Gastrocnemius medialis (tissue), 4 donors: Measurements from ENCODE around the gene RASL11B. TPM values are rescaled to one million over a fixed set of nuclear protein-coding genes. Genes with fewer than 3 reads are reported as not detected.

Source experiments
- ATAC-seq, 2 donors: fragments of 150-250 bp; one replicate each; pipeline ENCODE4 v1.9.1; 2016
- DNase-seq, 2 donors: peaks; one replicate each; pipeline ENCODE4 v3.0.0-alpha.2; 2019
- H3K27ac ChIP-seq, 4 donors: fragments of 200-600 bp; sonication (generic); 1 replicate in 1 of 4; 2 replicates in 3 of 4; pipeline ENCODE4 v1.5.1; 2016 to 2018; ENCODE audit warnings: mild to moderate bottlenecking in 2 of 4, moderate library complexity in 1 of 4
- H3K27me3 ChIP-seq, 3 donors: fragments of 200-600 bp; sonication (generic) in 2 of 3; 1 replicate in 1 of 3; 2 replicates in 2 of 3; pipeline versions ENCODE4 v1.5.1 to v1.6.0; 2016 to 2019; ENCODE audit warnings: mild to moderate bottlenecking in 1 of 3, moderate library complexity in 1 of 3
- H3K36me3 ChIP-seq, 2 donors: fragments of 200-600 bp; sonication (generic) in 1 of 2; one replicate each; pipeline ENCODE4 v1.5.1; 2017 to 2018
- H3K4me1 ChIP-seq, 2 donors: fragments of 200-600 bp; sonication (generic) in 1 of 2; one replicate each; pipeline ENCODE4 v1.5.1; 2016 to 2017; ENCODE audit warnings: mild to moderate bottlenecking in 2 of 2
- H3K4me3 ChIP-seq, 4 donors: fragments of 200-600 bp; sonication (generic) in 3 of 4; 1 replicate in 1 of 4; 2 replicates in 3 of 4; pipeline ENCODE4 v1.5.1; 2016 to 2019; ENCODE audit warnings: mild to moderate bottlenecking in 2 of 4
- H3K9me3 ChIP-seq, 3 donors: fragments of 200-600 bp; sonication (generic) in 2 of 3; 1 replicate in 1 of 3; 2 replicates in 2 of 3; pipeline ENCODE4 v1.5.1; 2016 to 2019
- CTCF ChIP-seq, 5 experiments: fragments of 450-650 bp in 3 of 5; fragments of 200-600 bp in 2 of 5; sonication (generic) in 2 of 5; IDR thresholded peaks in 4 of 5; conservative IDR thresholded peaks in 1 of 5; 1 replicate in 4 of 5; 2 replicates in 1 of 5; pipeline ENCODE4 v1.5.1; 2016 to 2019; ENCODE audit warnings: antibody characterized with exemption in 5 of 5, mild to moderate bottlenecking in 3 of 5, moderate library complexity in 3 of 5
- POLR2A ChIP-seq, 2 donors: fragments of 450-650 bp; IDR thresholded peaks; one replicate each; pipeline ENCODE4 v1.6.1; 2017; ENCODE audit warnings: antibody characterized with exemption in 2 of 2, mild to moderate bottlenecking in 2 of 2, moderate library complexity in 2 of 2
- in situ Hi-C, 4 donors: fragments of 200-750 bp; cut with MboI; loops; one replicate each; pipeline versions ENCODE4 v1.15.0 to v1.8.0; 2017; ENCODE audit warnings: low sequenced_read_pairs in 4 of 4
- intact Hi-C: fragments of 100-400 bp; cut with DNase I; formaldehyde crosslinking; loops from one replicate; pipeline ENCODE4 v1.15.1; 2023; ENCODE audit warnings: low total_unique reads
- total RNA-seq, 4 donors: library from RNA; depleted of rRNA; stranded (reverse); fragments of >200 nt; gene quantifications; one replicate each; pipeline versions ENCODE4 v1.1.0 to v1.2.3, GENCODE V29; 2016

RASL11B gene
- total RNA-seq, 4 donors from 2014 or later: 0.18 TPM; not detected in 3

GRCh38 chr4:52866734-52867133, 4.6 kb downstream of the RASL11B start:
- in situ Hi-C loops (loop anchor here in 1 of 4 donors (25.0 kb wide), 1 partner anchor 521 kb away; the partner anchor contains the start of gene FIP1L1), intact Hi-C loops (no loop called here)
- Histone ChIP-seq H3K9me3 (no peaks in the 10 kb centered on the region), H3K4me1 (peaks cover 26 to 30% of the 10 kb centered on the region in 2 donors), H3K27ac (no peak overlapping the region), H3K4me3 (no peak overlapping the region), H3K36me3 (no peaks in the 10 kb centered on the region), H3K27me3 (no peaks in the 10 kb centered on the region)
- no peak for DNase-seq
- no peak for ATAC-seq
- no peak for TF ChIP-seq POLR2A (IDR thresholded peaks at IDR 0.05)
- TF ChIP-seq CTCF (IDR thresholded peaks at IDR 0.05 in 4 of 5, conservative IDR thresholded peaks at IDR 0.05 in 1 of 5): no peak

GRCh38 chr4:52867163-52867562, 5.0 kb downstream of the RASL11B start:
- Histone ChIP-seq H3K4me3 (no peak overlapping the region), H3K4me1 (peaks cover 25 to 30% of the 10 kb centered on the region in 2 donors), H3K9me3 (no peaks in the 10 kb centered on the region), H3K27ac (no peak overlapping the region), H3K27me3 (no peaks in the 10 kb centered on the region), H3K36me3 (no peaks in the 10 kb centered on the region)
- intact Hi-C loops: no loop called here
- TF ChIP-seq CTCF (IDR thresholded peaks at IDR 0.05 in 4 of 5, conservative IDR thresholded peaks at IDR 0.05 in 1 of 5) (no peak), POLR2A (IDR thresholded peaks at IDR 0.05) (no peak)
- DNase-seq (no peak), ATAC-seq (no peak)
- in situ Hi-C loops: loop anchor here in 1 of 4 donors (25.0 kb wide), 1 partner anchor 520 kb away; the partner anchor contains the start of gene FIP1L1

GRCh38 chr4:52868133-52868532, 6.0 kb downstream of the RASL11B start:
- no peak for TF ChIP-seq CTCF (IDR thresholded peaks at IDR 0.05 in 4 of 5, conservative IDR thresholded peaks at IDR 0.05 in 1 of 5)
- TF ChIP-seq POLR2A (IDR thresholded peaks at IDR 0.05): no peak
- peak in 1 of 2 donors; percentile 22 for DNase-seq
- H3K4me3 ChIP-seq: no peak overlapping the region
- H3K36me3 ChIP-seq: no peaks in the 10 kb centered on the region
- peaks cover 20 to 26% of the 10 kb centered on the region in 2 donors for H3K4me1 ChIP-seq
- in situ Hi-C loops: loop anchor here in 1 of 4 donors (25.0 kb wide), 1 partner anchor 519 kb away; the partner anchor contains the start of gene FIP1L1
- no peaks in the 10 kb centered on the region for H3K27me3 ChIP-seq
- intact Hi-C loops: no loop called here
- H3K9me3 ChIP-seq: no peaks in the 10 kb centered on the region
- ATAC-seq: peak; percentile 58 to 64
- H3K27ac ChIP-seq: peak overlapping the region in 1 of 4 donors; percentile 42

GRCh38 chr4:52869196-52869595, 7.1 kb downstream of the RASL11B start:
- Histone ChIP-seq H3K9me3 (no peaks in the 10 kb centered on the region), H3K27ac (peak overlapping the region in 3 of 4 donors; percentile 42 to 49 (median 44)), H3K4me1 (peaks cover 20 to 26% of the 10 kb centered on the region in 2 donors), H3K27me3 (no peaks in the 10 kb centered on the region), H3K4me3 (peak overlapping the region in 3 of 4 donors; percentile 17 to 23 (median 21)), H3K36me3 (no peaks in the 10 kb centered on the region)
- peak in 1 of 2 donors; percentile 43 for DNase-seq
- intact Hi-C loops: no loop called here
- in situ Hi-C loops: loop anchor here in 1 of 4 donors (25.0 kb wide), 1 partner anchor 518 kb away; the partner anchor contains the start of gene FIP1L1
- ATAC-seq: peak; percentile 45 to 69
- TF ChIP-seq POLR2A (IDR thresholded peaks at IDR 0.05) (no peak), CTCF (IDR thresholded peaks at IDR 0.05 in 4 of 5, conservative IDR thresholded peaks at IDR 0.05 in 1 of 5) (no peak)
